Endothelial cell of umbilical vein (primary cell): ENCODE data around the gene SPAST. TPM values are rescaled to one million over a fixed set of nuclear protein-coding genes. Genes with fewer than 3 reads are reported as not detected.

Source experiments
- BruUV-seq: library from RNA; stranded (reverse); fragments of 400-500 nt; replicated peaks from 2 replicates; lab custom pipeline; 2021; lab: Mats Ljungman, UMichigan
- CTCF ChIA-PET: fragments of 300-600, 350-600 bp; sonication (Branson Sonifier 250); formaldehyde crosslinking; loops from one replicate; lab custom pipeline; 2021; ENCODE audit warnings: antibody characterized with exemption, inconsistent platforms; lab: Charles Lee
- POLR2A ChIA-PET: fragments of 300-600, 350-600 bp; sonication (Branson Sonifier 250); formaldehyde crosslinking; loops from one replicate; lab custom pipeline; 2021; ENCODE audit warnings: antibody characterized with exemption, inconsistent platforms; lab: Charles Lee
- DNase-seq: peaks from one replicate; pipeline ENCODE4 v3.0.0-alpha.2; 2011; ENCODE audit warnings: low read depth, low spot score
- FAIRE-seq: peaks from 2 replicates; lab custom pipeline; 2011; peaks lifted over from hg19 to GRCh38; lab: Jason Lieb, UNC
- H2AFZ ChIP-seq: 2 replicates; pipeline ENCODE4 v1.6.0; 2012; ENCODE audit warnings: low read depth, low read length, control low read depth, inconsistent platforms
- H3K27ac ChIP-seq: 2 replicates; pipeline ENCODE4 v1.5.1; 2011; ENCODE audit warnings: low read depth, mild to moderate bottlenecking, control low read depth, low read length, moderate library complexity; ENCODE audit not compliant: insufficient read depth
- H3K27me3 ChIP-seq, 2 experiments: 2 replicates each; pipeline versions ENCODE4 v1.6.0 to v1.6.1; 2011; ENCODE audit warnings: low read length in 2 of 2, mixed read lengths in 1 of 2; ENCODE audit not compliant: control insufficient read depth in 2 of 2, insufficient read depth in 2 of 2
- H3K36me3 ChIP-seq, 2 experiments: 2 replicates in 1 of 2; 3 replicates in 1 of 2; pipeline ENCODE4 v1.5.1; 2011; ENCODE audit warnings: low read length in 2 of 2, mild to moderate bottlenecking in 1 of 2, moderate library complexity in 1 of 2; ENCODE audit not compliant: control insufficient read depth in 2 of 2, insufficient read depth in 2 of 2; ENCODE audit errors: extremely low read depth in 1 of 2
- H3K4me1 ChIP-seq: 3 replicates; pipeline ENCODE4 v1.5.1; 2011; ENCODE audit warnings: mild to moderate bottlenecking, low read length; ENCODE audit not compliant: control insufficient read depth, insufficient read depth; ENCODE audit errors: extremely low read depth
- H3K4me2 ChIP-seq: 2 replicates; pipeline ENCODE4 v1.6.1; 2011; ENCODE audit warnings: low read length, control low read depth, mixed read lengths; ENCODE audit not compliant: insufficient read depth
- H3K4me3 ChIP-seq, 3 experiments: fragments of 200-600 bp in 1 of 3; sonication (generic), shearing (Covaris generic) in 1 of 3; replicated peaks in 1 of 3; 2 replicates each; pipeline ENCODE4 v1.5.1; 2011 to 2016; ENCODE audit warnings: control low read depth in 3 of 3, low read length in 3 of 3, mild to moderate bottlenecking in 2 of 3, inconsistent platforms in 1 of 3, low read depth in 1 of 3, moderate library complexity in 1 of 3; ENCODE audit not compliant: insufficient read depth in 1 of 3
- H3K79me2 ChIP-seq: 2 replicates; pipeline ENCODE4 v1.6.0; 2012; ENCODE audit warnings: low read length, inconsistent platforms; ENCODE audit not compliant: control insufficient read depth, insufficient read depth
- H3K9ac ChIP-seq: replicated peaks from 2 replicates; pipeline ENCODE3; 2011; ENCODE audit warnings: low read length, control low read depth; ENCODE audit not compliant: insufficient read depth; ENCODE audit errors: extremely low read depth
- H3K9me1 ChIP-seq: replicated peaks from 3 replicates; pipeline ENCODE4 v1.6.0; 2011; ENCODE audit warnings: mild to moderate bottlenecking, low read length; ENCODE audit not compliant: control insufficient read depth, insufficient read depth; ENCODE audit errors: extremely low read depth
- H3K9me3 ChIP-seq: replicated peaks from 2 replicates; pipeline ENCODE4 v1.5.1; 2012; ENCODE audit warnings: low read length, inconsistent platforms; ENCODE audit not compliant: control insufficient read depth, insufficient read depth
- H4K20me1 ChIP-seq: replicated peaks from 2 replicates; pipeline ENCODE3; 2011; ENCODE audit warnings: mild to moderate bottlenecking, low read length; ENCODE audit not compliant: control insufficient read depth, insufficient read depth; ENCODE audit errors: extremely low read depth
- CTCF ChIP-seq, 2 donors: IDR thresholded peaks; 1 replicate in 1 of 2; 2 replicates in 1 of 2; pipeline ENCODE4 v1.5.1; 2011; ENCODE audit warnings: low read length in 2 of 2, mild to moderate bottlenecking in 2 of 2, moderate library complexity in 2 of 2, control low read depth in 1 of 2, inconsistent platforms in 1 of 2, low read depth in 1 of 2; ENCODE audit not compliant: insufficient read depth in 1 of 2; ENCODE audit errors: extremely low read depth in 1 of 2
- EZH2 ChIP-seq: IDR thresholded peaks from 2 replicates; pipeline ENCODE4 v1.6.1; 2012; ENCODE audit warnings: borderline replicate concordance, low read depth, mild to moderate bottlenecking, moderate library complexity, low read length, inconsistent platforms; ENCODE audit not compliant: severe bottlenecking
- FOS ChIP-seq: IDR thresholded peaks from 2 replicates; pipeline ENCODE4 v1.6.1; 2011; ENCODE audit warnings: mild to moderate bottlenecking, low read length, moderate library complexity, borderline replicate concordance; ENCODE audit not compliant: insufficient read depth
- GATA2 ChIP-seq: IDR thresholded peaks from 2 replicates; pipeline ENCODE4 v1.7.0; 2011; ENCODE audit warnings: low read depth, mild to moderate bottlenecking, moderate library complexity, mixed read lengths, low read length; ENCODE audit not compliant: insufficient read length, insufficient read depth
- JUN ChIP-seq: IDR thresholded peaks from 2 replicates; pipeline ENCODE4 v1.6.1; 2011; ENCODE audit warnings: borderline replicate concordance, low read depth; ENCODE audit not compliant: insufficient read length, insufficient read depth
- MAX ChIP-seq: IDR thresholded peaks from 2 replicates; pipeline ENCODE4 v1.6.1; 2011; ENCODE audit not compliant: insufficient read depth, insufficient read length
- MYC ChIP-seq: IDR thresholded peaks from one replicate; pipeline ENCODE4 v1.6.1; 2011; ENCODE audit warnings: mild to moderate bottlenecking, low read depth, low read length
- POLR2A ChIP-seq: IDR thresholded peaks from 2 replicates; pipeline ENCODE4 v1.6.1; 2012; ENCODE audit warnings: low read depth, mild to moderate bottlenecking, control low read depth, low read length
- POLR2AphosphoS5 ChIP-seq: IDR thresholded peaks from 2 replicates; pipeline ENCODE4 v1.6.1; 2012; ENCODE audit warnings: low read depth, mild to moderate bottlenecking, control low read depth, low read length, moderate library complexity; ENCODE audit not compliant: insufficient read depth
- dilution Hi-C: fragments of 300-500 bp; cut with MboI; formaldehyde crosslinking; loops from one replicate; pipeline ENCODE4 v1.15.0; 2019; ENCODE audit warnings: low sequenced_read_pairs; ENCODE audit not compliant: extremely low pct_ligation_motif_present
- intact Hi-C: fragments of 100-400 bp; cut with micrococcal nuclease; formaldehyde crosslinking; loops from one replicate; pipeline ENCODE4 v1.10.0; 2022
- polyA plus RNA-seq, 4 experiments: library from polyadenylated mRNA; depleted of rRNA in 3 of 4; stranded (reverse) in 3 of 4; unstranded in 1 of 4; fragments of >200 nt; gene quantifications; 2 replicates each; pipeline versions ENCODE4 v1.2.1 to v1.2.3, GENCODE V29; 2011 to 2012; ENCODE audit warnings: missing spikeins in 1 of 4
- total RNA-seq: library from RNA; stranded (reverse); gene quantifications from 2 replicates; pipeline ENCODE4 v1.2.3, GENCODE V29; 2021

The SPAST gene
- total and polyA plus RNA-seq, 2 donors (not counting 3 experiments of a cell fraction or from before 2014, with no cell fraction given) = 4.7 to 24.9 TPM

GRCh38 chr2:32159678-32160077 is 96.3 kb downstream of the SPAST start:
- dilution Hi-C loops = no loop called here
- Histone ChIP-seq H3K9me1 (no peaks in the 10 kb centered on the region), H3K79me2 (peaks cover under 1% of the 10 kb centered on the region), H2AFZ (no peak overlapping the region), H3K36me3 (no peaks in the 10 kb centered on the region), H3K4me1 (peaks cover 2% of the 10 kb centered on the region), H4K20me1 (no peaks in the 10 kb centered on the region), H3K27me3 (no peaks in the 10 kb centered on the region), H3K4me3 (no peak overlapping the region), H3K9me3 (no peaks in the 10 kb centered on the region), H3K27ac (no peak overlapping the region), H3K4me2 (no peak overlapping the region), H3K9ac (no peak overlapping the region)
- ChIA-PET POLR2A (no interaction called here), CTCF (no interaction called here)
- no TSS peak for BruUV-seq
- TF ChIP-seq POLR2AphosphoS5 (no peak), CTCF (IDR thresholded peaks at IDR 0.05; ENCODE audit: extremely low read depth in 1 of 2, insufficient read depth in 1 of 2, low read depth in 1 of 2, low read length in 2 of 2) (no peak), EZH2 (no peak)
- no peak for FAIRE-seq
- intact Hi-C loops = no loop called here
- no peak for DNase-seq

- H4K20me1 ChIP-seq = no peaks in the 10 kb centered on the region
- dilution Hi-C loops (no loop called here), intact Hi-C loops (no loop called here)
- BruUV-seq = no TSS peak
- no peaks in the 10 kb centered on the region for H3K36me3 ChIP-seq
- no peak overlapping the region for H2AFZ ChIP-seq
- TF ChIP-seq MYC = no peak
- no peak for TF ChIP-seq CTCF (IDR thresholded peaks at IDR 0.05; ENCODE audit: extremely low read depth in 1 of 2, insufficient read depth in 1 of 2, low read depth in 1 of 2, low read length in 2 of 2)
- no peak for TF ChIP-seq GATA2
- TF ChIP-seq JUN = no peak
- TF ChIP-seq POLR2A = no peak
- no peak for TF ChIP-seq MAX
- no peak for TF ChIP-seq FOS
- no peak for TF ChIP-seq POLR2AphosphoS5
- no peak for TF ChIP-seq EZH2
- ChIA-PET POLR2A (no interaction called here), CTCF (no interaction called here)
- H3K4me2 ChIP-seq = no peak overlapping the region
- no peaks in the 10 kb centered on the region for H3K9me3 ChIP-seq
- no peak overlapping the region for H3K9ac ChIP-seq
- no peak overlapping the region for H3K4me3 ChIP-seq
- H3K27ac ChIP-seq = no peak overlapping the region
- peaks cover 6% of the 10 kb centered on the region for H3K4me1 ChIP-seq
- H3K79me2 ChIP-seq = peaks cover 5% of the 10 kb centered on the region
- no peaks in the 10 kb centered on the region for H3K27me3 ChIP-seq
- no peak for DNase-seq
- no peak for FAIRE-seq
- no peaks in the 10 kb centered on the region for H3K9me1 ChIP-seq
Measured at GRCh38 chr2:32161296-32161695, 97.9 kb downstream of the SPAST start.
